ENCODE results near the gene MMP28.

MMP28 gene

GRCh38 chr17:35765756-35766488, 29.5 kb downstream of the MMP28 start:
- Histone ChIP-seq H3K4me3 (no peak overlapping the region), H3K27me3 (no peaks in the 10 kb centered on the region), H3K36me3 (no peaks in the 10 kb centered on the region), H3K4me1 (peaks cover 0 to 22% (median 13%) of the 10 kb centered on the region in 4 donors), H3K27ac (peak overlapping the region in 1 of 2 donors; percentile 60), H3K9me3 (no peaks in the 10 kb centered on the region)
- TF ChIP-seq, protein P1, sequence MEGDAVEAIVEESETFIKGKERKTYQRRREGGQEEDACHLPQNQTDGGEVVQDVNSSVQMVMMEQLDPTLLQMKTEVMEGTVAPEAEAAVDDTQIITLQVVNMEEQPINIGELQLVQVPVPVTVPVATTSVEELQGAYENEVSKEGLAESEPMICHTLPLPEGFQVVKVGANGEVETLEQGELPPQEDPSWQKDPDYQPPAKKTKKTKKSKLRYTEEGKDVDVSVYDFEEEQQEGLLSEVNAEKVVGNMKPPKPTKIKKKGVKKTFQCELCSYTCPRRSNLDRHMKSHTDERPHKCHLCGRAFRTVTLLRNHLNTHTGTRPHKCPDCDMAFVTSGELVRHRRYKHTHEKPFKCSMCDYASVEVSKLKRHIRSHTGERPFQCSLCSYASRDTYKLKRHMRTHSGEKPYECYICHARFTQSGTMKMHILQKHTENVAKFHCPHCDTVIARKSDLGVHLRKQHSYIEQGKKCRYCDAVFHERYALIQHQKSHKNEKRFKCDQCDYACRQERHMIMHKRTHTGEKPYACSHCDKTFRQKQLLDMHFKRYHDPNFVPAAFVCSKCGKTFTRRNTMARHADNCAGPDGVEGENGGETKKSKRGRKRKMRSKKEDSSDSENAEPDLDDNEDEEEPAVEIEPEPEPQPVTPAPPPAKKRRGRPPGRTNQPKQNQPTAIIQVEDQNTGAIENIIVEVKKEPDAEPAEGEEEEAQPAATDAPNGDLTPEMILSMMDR (IDR thresholded peaks at IDR 0.05), result no peak
- intact Hi-C loops (cut with DNase I; ENCODE audit: low total_unique reads), result no loop called here
- DNase-seq, result no peak

- H3K27ac ChIP-seq, result peak overlapping the region; percentile 8 to 60
- TF ChIP-seq, protein P1 (IDR thresholded peaks at IDR 0.05), result no peak
Observed at GRCh38 chr17:35765086-35765710, 30.2 kb downstream of the MMP28 start.

DNA sequence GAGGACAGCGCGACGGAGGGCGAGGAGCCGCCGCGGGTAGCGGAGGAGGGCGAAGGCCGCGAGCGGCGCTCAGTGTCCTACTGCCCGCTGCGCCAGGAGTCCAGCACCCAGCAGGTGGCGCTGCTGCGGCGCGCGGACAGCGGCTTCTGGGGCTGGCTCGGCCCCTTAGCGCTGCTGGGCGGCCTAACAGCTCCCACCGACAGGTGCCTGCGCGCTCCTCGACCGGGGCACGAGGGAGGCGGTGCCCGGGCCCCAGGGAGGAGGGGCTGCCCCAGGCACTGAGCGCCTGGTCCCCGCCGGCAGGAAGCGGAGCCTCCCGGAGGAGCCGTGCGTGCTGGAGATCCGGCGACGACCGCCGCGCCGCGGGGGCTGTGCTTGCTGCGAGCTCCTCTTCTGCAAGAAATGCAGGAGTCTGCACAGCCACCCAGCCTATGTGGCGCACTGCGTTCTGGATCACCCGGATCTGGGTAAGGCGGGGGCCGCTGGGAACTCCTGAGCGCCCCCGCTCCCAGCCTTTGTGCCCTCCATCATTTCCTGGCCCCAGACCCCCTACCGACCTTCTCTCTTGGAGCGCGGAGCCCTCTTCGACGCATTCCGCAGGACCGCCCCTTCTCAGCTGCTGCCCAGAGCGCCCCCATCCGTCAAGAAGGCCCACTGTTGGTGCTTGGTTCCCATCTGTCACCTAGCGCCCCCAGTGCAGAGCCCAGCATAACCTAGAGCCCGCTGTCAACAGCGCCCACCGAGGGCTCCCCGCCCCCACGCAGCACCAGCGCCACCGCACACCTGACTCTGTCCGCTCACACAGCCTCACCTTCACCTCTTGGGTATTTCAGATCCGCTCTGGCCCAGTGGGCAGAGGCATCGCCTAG, 31.1 kb downstream of the MMP28 start:
- peaks cover 0 to 22% (median 13%) of the 10 kb centered on the region in 4 donors for H3K4me1 ChIP-seq
- no peaks in the 10 kb centered on the region for H3K27me3 ChIP-seq
- H3K9me3 ChIP-seq, result no peaks in the 10 kb centered on the region
- DNase-seq, result peak; percentile 75 to 92
- TF ChIP-seq, protein P1 (IDR thresholded peaks at IDR 0.05), result peak; percentile 97 to 99
- peak overlapping the region; percentile 8 to 60 for H3K27ac ChIP-seq
- no peaks in the 10 kb centered on the region for H3K36me3 ChIP-seq
- intact Hi-C loops (cut with DNase I; ENCODE audit: low total_unique reads), result loop anchor here (1.0 kb wide), 1 partner anchor 41 kb away; no protein-coding TSS in a partner anchor
- H3K4me3 ChIP-seq, result peak overlapping the region; percentile 46 to 61

More at GRCh38 chr17:35765086-35765710, 30.2 kb downstream of the MMP28 start:
- Histone ChIP-seq H3K9me3 (no peaks in the 10 kb centered on the region), H3K4me1 (peaks cover 0 to 22% (median 13%) of the 10 kb centered on the region in 4 donors), H3K4me3 (no peak overlapping the region), H3K36me3 (no peaks in the 10 kb centered on the region), H3K27me3 (no peaks in the 10 kb centered on the region)
- no peak for DNase-seq
- intact Hi-C loops (cut with DNase I; ENCODE audit: low total_unique reads), result no loop called here

DNA sequence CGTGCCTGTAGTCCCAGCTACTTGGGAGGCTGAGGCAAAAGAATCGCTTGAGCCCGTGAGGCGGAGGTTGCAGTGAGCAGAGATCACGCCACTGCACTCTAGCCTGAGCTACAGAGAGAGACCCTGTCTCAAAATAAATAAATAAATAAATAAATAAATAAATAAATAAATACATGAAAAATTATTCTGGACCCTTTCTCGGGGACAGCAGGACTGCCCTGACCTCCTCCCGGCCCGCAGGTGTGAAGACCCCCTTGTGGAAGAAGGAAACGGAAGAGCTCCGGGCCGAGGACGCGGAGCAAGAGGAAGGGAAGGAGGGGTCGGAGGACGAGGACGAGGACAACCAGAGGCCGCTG, 31.7 kb downstream of the MMP28 start:
- Histone ChIP-seq H3K27me3 (no peaks in the 10 kb centered on the region), H3K27ac (peak overlapping the region; percentile 8 to 60), H3K9me3 (no peaks in the 10 kb centered on the region), H3K4me3 (peak overlapping the region; percentile 46 to 61), H3K4me1 (peaks cover 0 to 22% (median 13%) of the 10 kb centered on the region in 4 donors), H3K36me3 (no peaks in the 10 kb centered on the region)
- intact Hi-C loops (cut with DNase I; ENCODE audit: low total_unique reads), result loop anchor here (1.0 kb wide), 1 partner anchor 42 kb away; no protein-coding TSS in a partner anchor
- TF ChIP-seq, protein P1 (IDR thresholded peaks at IDR 0.05), result no peak
- DNase-seq, result no peak

GRCh38 chr17:35761601-35762000, 33.8 kb downstream of the MMP28 start:
- no peak for DNase-seq
- no peaks in the 10 kb centered on the region for H3K9me3 ChIP-seq
- no peak overlapping the region for H3K27ac ChIP-seq
- no peaks in the 10 kb centered on the region for H3K36me3 ChIP-seq
- H3K4me3 ChIP-seq, result no peak overlapping the region
- peaks cover 0 to 22% (median 13%) of the 10 kb centered on the region in 4 donors for H3K4me1 ChIP-seq
- no peaks in the 10 kb centered on the region for H3K27me3 ChIP-seq
- TF ChIP-seq, protein P1 (IDR thresholded peaks at IDR 0.05), result no peak
- intact Hi-C loops (cut with DNase I; ENCODE audit: low total_unique reads), result no loop called here

All from tibial artery (tissue), 4 donors.